Measurements from ENCODE around the gene ZFP92.

ZFP92 gene

DNA sequence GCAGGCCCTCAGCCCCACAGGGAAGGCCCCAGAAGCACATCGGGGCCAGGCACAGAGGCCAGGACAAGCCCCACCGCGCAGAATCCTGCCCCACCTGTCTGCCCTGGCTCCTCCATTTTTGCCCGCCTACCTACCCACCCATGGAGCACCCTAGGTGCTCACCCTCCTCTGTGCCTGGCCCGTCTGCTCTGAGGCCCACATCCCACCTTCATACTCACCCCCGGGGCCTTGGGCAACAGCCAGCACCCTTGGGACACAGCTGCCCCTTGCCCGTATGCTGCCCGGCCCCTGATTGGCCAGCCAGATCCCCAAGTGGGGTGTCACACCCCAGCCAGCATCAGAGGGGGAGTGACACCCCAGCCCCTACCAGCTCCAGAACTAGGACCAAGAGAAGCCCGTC lies 45.4 kb downstream of the ZFP92 start:
- DNase-seq (ENCODE audit: low spot score): no peak

GRCh38 chrX:153457136-153457825 lies 46.0 kb downstream of the ZFP92 start:
- no peak for DNase-seq (ENCODE audit: low spot score)

DNA sequence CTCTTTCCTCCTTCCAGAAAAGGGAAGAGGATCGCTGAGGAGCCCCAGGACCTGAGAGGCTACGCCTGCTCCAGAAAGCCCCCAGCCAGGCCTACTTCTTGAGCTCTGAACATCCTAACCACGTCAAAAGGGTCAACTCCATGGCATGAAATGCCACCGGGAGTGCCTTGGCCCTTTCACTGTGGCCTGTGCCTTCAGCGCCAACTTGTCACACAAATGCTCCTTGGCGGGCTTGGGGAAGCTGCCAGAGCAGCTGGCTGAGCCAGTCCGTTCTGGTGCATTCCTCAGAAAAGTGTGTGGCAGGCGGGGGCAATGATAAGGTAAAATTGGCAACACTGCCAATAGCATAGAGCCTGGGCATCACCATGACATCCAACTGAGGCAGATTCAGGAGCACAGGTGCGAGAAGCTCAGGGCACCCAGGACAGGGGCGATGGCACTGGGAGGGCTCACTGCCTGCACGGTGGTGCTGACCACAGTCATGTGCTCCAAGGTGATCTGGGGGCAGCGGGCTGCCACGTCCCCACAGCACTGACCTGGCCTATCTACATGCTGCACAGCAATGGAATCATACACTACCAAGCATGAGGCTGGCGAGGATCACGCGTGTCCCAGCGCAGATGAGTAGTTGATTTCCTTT lies 46.7 kb downstream of the ZFP92 start:
- DNase-seq (ENCODE audit: low spot score): no peak

DNA sequence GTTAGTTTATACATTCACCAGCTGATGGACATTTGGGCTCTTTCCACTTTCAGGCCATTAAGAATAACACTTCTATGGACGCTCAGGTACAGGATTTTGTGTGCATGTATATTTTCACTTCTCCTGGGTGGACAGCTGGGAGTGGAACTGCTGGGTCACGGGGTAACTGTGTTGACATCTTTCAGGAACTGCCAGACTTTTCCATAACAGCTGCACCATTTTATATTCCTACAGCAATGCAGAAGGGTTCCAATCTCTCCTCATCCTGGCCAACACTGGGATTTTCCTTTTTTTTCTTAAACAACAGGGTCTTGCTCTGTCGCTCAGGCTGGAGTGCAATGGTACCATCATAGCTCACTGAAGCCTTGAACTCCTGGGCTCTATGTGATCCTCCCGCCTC lies 47.2 kb downstream of the ZFP92 start:
- DNase-seq (ENCODE audit: low spot score): no peak

- peak; percentile 60 for DNase-seq (ENCODE audit: low spot score)
These were observed 48.7 kb downstream of the ZFP92 start for GRCh38 chrX:153459986-153460385.

GRCh38 chrX:153460826-153461225 lies 49.6 kb downstream of the ZFP92 start:
- DNase-seq (ENCODE audit: low spot score): peak; percentile 58

Measured in AG20443 (cell line).